CD4-positive, alpha-beta T cell treated with Interleukin-17A for 4 hours (primary cell): ENCODE results near the gene DUSP8.
A peak's percentile ranks its signal among the peaks of the same experiment; 100 is the strongest.
"Not testable (repeated sequence)": the region's sequence is repeated elsewhere in the genome, so short reads cannot be mapped to it uniquely, and the experiment has no call there.

Experiments used
- DNase-seq: peaks from one replicate; pipeline ENCODE4 v3.0.0-alpha.2; 2020; ENCODE audit warnings: mixed read lengths

The DUSP8 gene

GRCh38 chr11:1572197-1573076, at the start of gene DUSP8:
DUSP8 (minus strand) TSS chr11:1572271; CDS start chr11:1565826, 6,445 bp downstream.
- DNase-seq = peak; percentile 97

- peak; percentile 22 for DNase-seq
Observed at GRCh38 chr11:1619449-1619848, 47.4 kb upstream of the DUSP8 start.

GRCh38 chr11:1618231-1618630, 46.2 kb upstream of the DUSP8 start:
- DNase-seq = no peak

- no peak for DNase-seq
Observed at GRCh38 chr11:1608363-1608762, 36.3 kb upstream of the DUSP8 start, which contains the start of gene KRTAP5-3. KRTAP5-3 (minus strand) TSS chr11:1608463; CDS start chr11:1608385, 78 bp downstream.

- DNase-seq = not testable (repeated sequence)
Observed at GRCh38 chr11:1607901-1608300, 35.8 kb upstream of the DUSP8 start.

GRCh38 chr11:1607156-1607845, 35.2 kb upstream of the DUSP8 start:
- DNase-seq = not testable (repeated sequence)

- peak; percentile 27 for DNase-seq
Observed at GRCh38 chr11:1605923-1606322, 33.9 kb upstream of the DUSP8 start.

GRCh38 chr11:1604711-1605110, 32.6 kb upstream of the DUSP8 start:
- DNase-seq = no peak

GRCh38 chr11:1604181-1604580, 32.1 kb upstream of the DUSP8 start:
- no peak for DNase-seq

- no peak for DNase-seq
Observed at GRCh38 chr11:1603629-1604028, 31.6 kb upstream of the DUSP8 start.

- DNase-seq = not testable (repeated sequence)
Observed at GRCh38 chr11:1601663-1602062, 29.6 kb upstream of the DUSP8 start.

GRCh38 chr11:1600626-1601025, 28.6 kb upstream of the DUSP8 start:
- DNase-seq = no peak

GRCh38 chr11:1598816-1599215, 26.7 kb upstream of the DUSP8 start:
- DNase-seq = no peak

- DNase-seq = not testable (repeated sequence)
Observed at GRCh38 chr11:1598406-1598805, 26.3 kb upstream of the DUSP8 start.

- DNase-seq = no peak
Observed at GRCh38 chr11:1597994-1598380, 25.9 kb upstream of the DUSP8 start, which contains the start of gene KRTAP5-2. KRTAP5-2 (minus strand) TSS chr11:1598294; CDS start chr11:1598250, 44 bp downstream.

GRCh38 chr11:1597331-1597993, 25.4 kb upstream of the DUSP8 start:
- no peak for DNase-seq

- not testable (repeated sequence) for DNase-seq
Observed at GRCh38 chr11:1596576-1597121, 24.6 kb upstream of the DUSP8 start.

GRCh38 chr11:1595994-1596575, 24.0 kb upstream of the DUSP8 start:
- not testable (repeated sequence) for DNase-seq

GRCh38 chr11:1592628-1593027, 20.6 kb upstream of the DUSP8 start:
- DNase-seq = no peak

GRCh38 chr11:1589996-1590395, 17.9 kb upstream of the DUSP8 start:
- no peak for DNase-seq

GRCh38 chr11:1589191-1589963, 17.3 kb upstream of the DUSP8 start:
- DNase-seq = peak; percentile 40

GRCh38 chr11:1586699-1587098, 14.6 kb upstream of the DUSP8 start:
- no peak for DNase-seq
